Ascending aorta (tissue), 2 donors: Measurements from ENCODE around the gene INTS7. TPM values are rescaled to one million over a fixed set of nuclear protein-coding genes. Genes with fewer than 3 reads are reported as not detected.

Experiments used
- DNase-seq, 2 donors: peaks; one replicate each; pipeline ENCODE4 v3.0.0-alpha.2; 2019; ENCODE audit warnings: low spot score in 2 of 2
- H3K27ac ChIP-seq, 2 donors: fragments of 200-600 bp; sonication (generic); one replicate each; pipeline ENCODE4 v1.5.1; 2016 to 2017; ENCODE audit warnings: mild to moderate bottlenecking in 1 of 2
- H3K27me3 ChIP-seq: fragments of 200-600 bp; sonication (generic); one replicate; pipeline ENCODE4 v1.5.1; 2017
- H3K36me3 ChIP-seq, 2 donors: fragments of 200-600 bp; sonication (generic); one replicate each; pipeline ENCODE4 v1.5.1; 2016
- H3K4me1 ChIP-seq, 2 donors: fragments of 200-600 bp; sonication (generic); one replicate each; pipeline ENCODE4 v1.5.1; 2016 to 2017; ENCODE audit warnings: mild to moderate bottlenecking in 1 of 2
- H3K4me3 ChIP-seq, 2 donors: fragments of 200-600 bp; sonication (generic); one replicate each; pipeline ENCODE4 v1.5.1; 2016 to 2017; ENCODE audit warnings: mild to moderate bottlenecking in 1 of 2
- H3K9me3 ChIP-seq, 2 donors: fragments of 200-600 bp; sonication (generic); one replicate each; pipeline ENCODE4 v1.5.1; 2016
- intact Hi-C: fragments of 100-400 bp; cut with DNase I; formaldehyde crosslinking; loops from one replicate; pipeline ENCODE4 v1.15.1; 2023
- total RNA-seq: library from RNA; depleted of rRNA; stranded (reverse); fragments of >200 nt; gene quantifications from one replicate; pipeline ENCODE4 v1.1.0, GENCODE V29; 2016
- TF ChIP-seq, protein P1 (sequence below), 3 experiments: fragments of 200-600 bp in 2 of 3; fragments of 450-650 bp in 1 of 3; sonication (generic) in 2 of 3; IDR thresholded peaks; one replicate each; pipeline ENCODE4 v1.5.1; 2016 to 2019; ENCODE audit warnings: antibody characterized with exemption in 3 of 3, mild to moderate bottlenecking in 1 of 3, moderate library complexity in 1 of 3

Gene INTS7
- total RNA-seq, 1 donor from 2014 or later, result 10.5 TPM

DNA sequence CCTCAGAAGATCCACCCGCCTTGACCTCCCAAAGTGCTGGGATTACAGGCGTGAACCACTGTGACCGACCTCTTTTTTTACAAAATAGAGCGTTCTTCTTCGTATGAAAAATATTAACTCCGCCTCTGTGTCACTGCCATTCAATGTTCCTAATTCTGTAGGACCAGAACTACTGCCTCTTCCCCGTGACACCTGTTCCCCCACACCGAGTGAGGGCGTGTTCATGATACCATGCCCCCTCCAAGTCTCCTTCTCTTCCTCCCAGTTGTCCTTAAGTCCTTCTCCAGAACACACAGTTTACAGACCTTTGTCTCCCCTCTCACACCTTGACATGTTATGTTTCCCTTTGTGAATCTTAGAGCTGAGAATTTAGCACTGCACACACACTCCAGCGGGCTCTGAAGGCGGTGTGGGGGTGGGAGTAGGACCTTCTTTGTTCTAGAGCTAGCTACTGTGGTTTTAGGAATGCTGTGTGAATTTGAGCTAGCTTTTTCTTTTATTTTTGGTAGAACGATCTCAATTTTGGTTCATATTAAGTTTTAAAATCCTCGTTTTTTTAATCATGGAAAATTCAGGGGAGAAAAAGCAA, 122.4 kb downstream of the INTS7 start:
- TF ChIP-seq, protein P1, sequence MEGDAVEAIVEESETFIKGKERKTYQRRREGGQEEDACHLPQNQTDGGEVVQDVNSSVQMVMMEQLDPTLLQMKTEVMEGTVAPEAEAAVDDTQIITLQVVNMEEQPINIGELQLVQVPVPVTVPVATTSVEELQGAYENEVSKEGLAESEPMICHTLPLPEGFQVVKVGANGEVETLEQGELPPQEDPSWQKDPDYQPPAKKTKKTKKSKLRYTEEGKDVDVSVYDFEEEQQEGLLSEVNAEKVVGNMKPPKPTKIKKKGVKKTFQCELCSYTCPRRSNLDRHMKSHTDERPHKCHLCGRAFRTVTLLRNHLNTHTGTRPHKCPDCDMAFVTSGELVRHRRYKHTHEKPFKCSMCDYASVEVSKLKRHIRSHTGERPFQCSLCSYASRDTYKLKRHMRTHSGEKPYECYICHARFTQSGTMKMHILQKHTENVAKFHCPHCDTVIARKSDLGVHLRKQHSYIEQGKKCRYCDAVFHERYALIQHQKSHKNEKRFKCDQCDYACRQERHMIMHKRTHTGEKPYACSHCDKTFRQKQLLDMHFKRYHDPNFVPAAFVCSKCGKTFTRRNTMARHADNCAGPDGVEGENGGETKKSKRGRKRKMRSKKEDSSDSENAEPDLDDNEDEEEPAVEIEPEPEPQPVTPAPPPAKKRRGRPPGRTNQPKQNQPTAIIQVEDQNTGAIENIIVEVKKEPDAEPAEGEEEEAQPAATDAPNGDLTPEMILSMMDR (IDR thresholded peaks at IDR 0.05), result no peak
- Histone ChIP-seq H3K9me3 (no peaks in the 10 kb centered on the region), H3K27me3 (no peaks in the 10 kb centered on the region), H3K4me3 (no peak overlapping the region), H3K4me1 (no peaks in the 10 kb centered on the region), H3K36me3 (no peaks in the 10 kb centered on the region), H3K27ac (no peak overlapping the region)
- intact Hi-C loops, result no loop called here
- no peak for DNase-seq

DNA sequence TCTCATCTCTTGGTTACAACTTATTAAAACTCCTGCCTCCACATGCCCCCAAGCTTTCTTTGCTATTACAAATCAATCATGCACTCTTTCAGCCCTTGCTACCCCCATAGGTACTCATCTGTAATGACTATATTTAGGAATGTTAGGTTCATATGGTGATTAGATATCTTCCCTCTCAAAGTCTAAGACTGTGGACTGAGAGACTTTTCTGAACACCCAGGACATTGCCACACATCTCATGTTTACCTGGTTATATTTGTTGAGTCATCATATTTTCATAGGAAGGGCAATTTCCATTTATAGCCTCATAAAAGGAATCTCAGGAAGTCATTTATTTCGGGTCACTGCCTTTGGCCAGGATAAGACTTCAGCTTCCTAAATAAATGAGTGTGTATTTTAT, 123.3 kb downstream of the INTS7 start:
- TF ChIP-seq, protein P1 (IDR thresholded peaks at IDR 0.05), result no peak
- H3K27ac ChIP-seq, result no peak overlapping the region
- H3K4me3 ChIP-seq, result no peak overlapping the region
- no peaks in the 10 kb centered on the region for H3K9me3 ChIP-seq
- intact Hi-C loops, result no loop called here
- no peaks in the 10 kb centered on the region for H3K36me3 ChIP-seq
- DNase-seq, result no peak
- no peaks in the 10 kb centered on the region for H3K27me3 ChIP-seq
- no peaks in the 10 kb centered on the region for H3K4me1 ChIP-seq

DNA sequence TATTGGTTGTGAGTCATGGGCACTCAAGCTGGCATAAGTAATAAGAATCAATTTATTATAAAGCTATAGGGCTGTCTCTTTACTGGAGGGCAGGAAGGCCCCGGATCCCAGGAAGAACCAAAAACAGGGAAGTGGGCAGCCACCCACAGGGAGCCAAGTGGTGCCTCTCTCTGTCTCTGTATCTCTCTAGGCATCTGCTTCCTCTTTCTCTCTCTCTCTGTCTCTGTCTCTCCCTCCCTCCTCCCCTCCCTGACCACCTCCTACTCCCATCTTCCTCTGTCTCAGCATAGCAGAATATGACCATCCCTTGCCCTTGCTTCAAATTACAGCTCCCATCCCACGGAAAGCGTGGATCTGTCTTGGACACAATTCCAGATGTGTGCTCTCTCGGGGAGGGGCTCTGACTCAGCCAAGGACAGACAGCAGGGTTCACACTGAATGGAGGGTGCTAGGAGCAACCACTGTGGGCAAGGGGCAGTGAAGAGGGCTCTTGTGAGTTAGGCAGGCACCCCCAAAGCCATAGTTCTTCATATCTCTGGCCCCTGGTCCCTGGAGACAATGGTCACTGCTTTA, 124.4 kb downstream of the INTS7 start:
- Histone ChIP-seq H3K4me1 (no peaks in the 10 kb centered on the region), H3K36me3 (no peaks in the 10 kb centered on the region), H3K27ac (no peak overlapping the region), H3K4me3 (no peak overlapping the region), H3K9me3 (no peaks in the 10 kb centered on the region), H3K27me3 (no peaks in the 10 kb centered on the region)
- DNase-seq, result no peak
- TF ChIP-seq, protein P1 (IDR thresholded peaks at IDR 0.05), result no peak
- intact Hi-C loops, result no loop called here

DNA sequence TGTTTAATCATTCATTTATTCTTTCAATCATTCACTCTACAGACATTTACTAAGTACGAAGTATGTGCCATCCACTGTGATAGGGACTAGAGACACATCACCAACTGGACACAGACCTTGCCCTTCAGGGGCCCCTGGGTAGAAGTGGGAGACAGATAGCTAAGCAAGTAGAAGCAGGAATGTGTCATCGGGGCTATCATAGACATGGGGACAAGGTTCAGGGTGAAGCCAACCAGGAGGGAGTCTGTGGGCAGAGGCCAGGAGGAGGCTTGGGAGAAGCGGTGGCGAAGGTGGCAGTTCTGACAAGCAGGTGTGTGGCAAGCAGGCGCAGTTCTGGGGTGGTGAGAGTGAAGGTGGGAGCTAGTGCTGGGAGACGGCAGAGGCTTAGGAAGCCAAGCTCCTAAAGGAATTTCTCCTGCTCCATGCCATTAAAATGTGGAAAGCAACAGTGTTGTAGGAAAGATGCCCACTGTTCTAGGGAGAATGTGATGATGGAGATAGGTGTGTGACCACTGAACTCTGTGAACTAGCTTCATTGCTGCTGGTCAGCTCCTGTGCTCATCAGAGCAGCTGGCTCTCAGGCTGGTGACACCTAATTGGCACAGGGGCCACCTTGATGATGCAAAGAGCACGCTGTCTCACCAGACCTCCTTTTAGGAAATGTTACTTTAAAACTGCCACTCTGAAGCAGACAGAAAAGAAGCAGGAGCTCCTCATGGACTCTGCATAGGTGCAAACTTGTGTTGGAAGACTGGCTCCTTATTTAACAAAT, 125.1 kb downstream of the INTS7 start:
- H3K27ac ChIP-seq, result no peak overlapping the region
- H3K9me3 ChIP-seq, result no peaks in the 10 kb centered on the region
- no peaks in the 10 kb centered on the region for H3K4me1 ChIP-seq
- intact Hi-C loops, result no loop called here
- no peaks in the 10 kb centered on the region for H3K36me3 ChIP-seq
- H3K27me3 ChIP-seq, result no peaks in the 10 kb centered on the region
- TF ChIP-seq, protein P1 (IDR thresholded peaks at IDR 0.05), result no peak
- DNase-seq, result no peak
- H3K4me3 ChIP-seq, result no peak overlapping the region

DNA sequence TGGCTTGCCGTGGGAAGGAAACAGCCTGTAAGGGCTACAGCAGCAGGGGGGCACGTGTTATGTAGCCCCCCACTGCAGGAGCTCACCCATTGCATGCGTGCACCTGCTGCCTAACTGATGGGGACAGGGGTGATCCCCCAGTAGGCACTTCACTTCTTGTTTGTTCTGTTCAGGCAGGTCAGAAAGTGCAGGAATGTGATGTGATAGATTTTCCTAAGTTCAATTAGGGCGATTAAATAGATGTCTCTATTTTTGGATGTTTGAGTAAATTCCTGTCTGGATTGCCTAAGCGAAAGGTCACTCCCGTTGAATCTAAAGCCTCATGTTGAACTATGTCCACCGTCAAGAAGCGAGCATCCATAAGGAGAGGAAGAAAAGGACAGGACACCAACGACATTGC, 126.0 kb downstream of the INTS7 start:
- no peaks in the 10 kb centered on the region for H3K9me3 ChIP-seq
- H3K36me3 ChIP-seq, result no peaks in the 10 kb centered on the region
- intact Hi-C loops, result no loop called here
- no peaks in the 10 kb centered on the region for H3K4me1 ChIP-seq
- no peaks in the 10 kb centered on the region for H3K27me3 ChIP-seq
- TF ChIP-seq, protein P1 (IDR thresholded peaks at IDR 0.05), result no peak
- no peak overlapping the region for H3K27ac ChIP-seq
- DNase-seq, result no peak
- no peak overlapping the region for H3K4me3 ChIP-seq
